Loucy (cell line): Measurements from ENCODE around the gene ADAMTS13.

Experiments
- H2AFZ ChIP-seq: fragments of 200-600 bp; sonication (generic); 2 replicates; pipeline ENCODE4 v1.6.0; 2016; ENCODE audit warnings: antibody characterized with exemption, mild to moderate bottlenecking, low read length, moderate library complexity
- H3F3A ChIP-seq: fragments of 200-600 bp; 2 replicates; pipeline ENCODE4 v1.6.0; 2016; ENCODE audit warnings: antibody characterized with exemption, low read depth, mild to moderate bottlenecking
- H3K27me3 ChIP-seq: fragments of 200-600 bp; sonication (generic); 2 replicates; pipeline ENCODE4 v1.6.1; 2014; ENCODE audit warnings: low read length, mild to moderate bottlenecking; ENCODE audit not compliant: insufficient read depth, poor library complexity, severe bottlenecking
- H3K36me3 ChIP-seq: fragments of 200-600 bp; sonication (generic); 2 replicates; pipeline ENCODE4 v1.6.1; 2016; ENCODE audit warnings: low read length; ENCODE audit not compliant: insufficient read depth
- H3K4me1 ChIP-seq: fragments of 200-600 bp; sonication (generic); 2 replicates; pipeline ENCODE4 v1.5.1; 2014; ENCODE audit warnings: low read length, mild to moderate bottlenecking; ENCODE audit not compliant: insufficient read depth, poor library complexity, severe bottlenecking
- H3K4me2 ChIP-seq: fragments of 200-600 bp; sonication (generic); 2 replicates; pipeline ENCODE4 v1.6.0; 2014; ENCODE audit warnings: antibody characterized with exemption, low read length, low read depth, mild to moderate bottlenecking; ENCODE audit not compliant: poor library complexity, severe bottlenecking
- H3K4me3 ChIP-seq: fragments of 200-600 bp; sonication (generic); 2 replicates; pipeline ENCODE4 v1.5.1; 2014; ENCODE audit warnings: low read length, mild to moderate bottlenecking, mixed read lengths; ENCODE audit not compliant: poor library complexity, severe bottlenecking
- H3K79me2 ChIP-seq: fragments of 200-600 bp; sonication (generic); 2 replicates; pipeline ENCODE4 v1.6.1; 2014; ENCODE audit warnings: low read length; ENCODE audit not compliant: insufficient read depth
- H3K9ac ChIP-seq: fragments of 200-600 bp; sonication (generic); 2 replicates; pipeline ENCODE4 v1.6.0; 2014; ENCODE audit warnings: mild to moderate bottlenecking, low read depth, low read length, moderate library complexity; ENCODE audit not compliant: poor library complexity, severe bottlenecking
- H3K9me2 ChIP-seq: fragments of 200-600 bp; sonication (generic); replicated peaks from 2 replicates; pipeline ENCODE4 v1.6.1; 2016; ENCODE audit warnings: low read depth, low read length, mixed read lengths
- H3K9me3 ChIP-seq: fragments of 200-600 bp; sonication (generic); 2 replicates; pipeline ENCODE4 v1.6.1; 2014; ENCODE audit warnings: mild to moderate bottlenecking, antibody characterized with exemption, low read length, low read depth; ENCODE audit not compliant: insufficient read depth
- H4K20me1 ChIP-seq: fragments of 200-600 bp; sonication (generic); 2 replicates; pipeline ENCODE4 v1.6.0; 2014; ENCODE audit warnings: antibody characterized with exemption, low read length, mild to moderate bottlenecking; ENCODE audit not compliant: insufficient read depth, poor library complexity, severe bottlenecking
- CTCF ChIP-seq: fragments of 200-600 bp; sonication (generic); conservative IDR thresholded peaks from 2 replicates; pipeline ENCODE4 v1.5.1; 2014; ENCODE audit warnings: mild to moderate bottlenecking, antibody characterized with exemption, low read length
- EZH2phosphoT487 ChIP-seq: fragments of 200-600 bp; IDR thresholded peaks from 2 replicates; pipeline ENCODE4 v1.6.1; 2018; ENCODE audit warnings: antibody characterized with exemption, mild to moderate bottlenecking, moderate library complexity, borderline replicate concordance

Gene ADAMTS13

GRCh38 chr9:133474215-133474614, 52.0 kb downstream of the ADAMTS13 start:
- Histone ChIP-seq H3K9me3 (no peaks in the 10 kb centered on the region), H3K9ac (peak overlapping the region; percentile 57), H2AFZ (no peak overlapping the region), H3K9me2 (no peaks in the 10 kb centered on the region), H3K27me3 (no peaks in the 10 kb centered on the region), H4K20me1 (no peaks in the 10 kb centered on the region), H3K79me2 (peaks cover 35% of the 10 kb centered on the region), H3K4me1 (peaks cover 57% of the 10 kb centered on the region), H3F3A (peaks cover 12% of the 10 kb centered on the region), H3K36me3 (no peaks in the 10 kb centered on the region), H3K4me2 (peak overlapping the region; percentile 97), H3K4me3 (peak overlapping the region; percentile 52)
- no peak for TF ChIP-seq EZH2phosphoT487
- TF ChIP-seq CTCF = no peak

- Histone ChIP-seq H3F3A (peaks cover 12% of the 10 kb centered on the region), H3K27me3 (no peaks in the 10 kb centered on the region), H3K9me2 (no peaks in the 10 kb centered on the region), H3K36me3 (no peaks in the 10 kb centered on the region), H3K4me1 (peaks cover 63% of the 10 kb centered on the region), H3K9ac (peak overlapping the region; percentile 53), H3K9me3 (no peaks in the 10 kb centered on the region), H3K4me2 (peak overlapping the region; percentile 97), H2AFZ (no peak overlapping the region), H3K4me3 (peak overlapping the region; percentile 48), H4K20me1 (no peaks in the 10 kb centered on the region), H3K79me2 (peaks cover 35% of the 10 kb centered on the region)
- TF ChIP-seq CTCF (peak; percentile 12; the same call in 1 of the 2 replicates), EZH2phosphoT487 (no peak)
Measured at GRCh38 chr9:133474853-133475252, 52.7 kb downstream of the ADAMTS13 start.

- peaks cover 65% of the 10 kb centered on the region for H3K4me1 ChIP-seq
- no peaks in the 10 kb centered on the region for H4K20me1 ChIP-seq
- no peaks in the 10 kb centered on the region for H3K27me3 ChIP-seq
- H3K9me2 ChIP-seq = no peaks in the 10 kb centered on the region
- H3K36me3 ChIP-seq = no peaks in the 10 kb centered on the region
- peak overlapping the region; percentile 48 for H3K4me3 ChIP-seq
- peaks cover 12% of the 10 kb centered on the region for H3F3A ChIP-seq
- no peak overlapping the region for H2AFZ ChIP-seq
- H3K9ac ChIP-seq = peak overlapping the region; percentile 53
- peaks cover 35% of the 10 kb centered on the region for H3K79me2 ChIP-seq
- peak overlapping the region; percentile 97 for H3K4me2 ChIP-seq
- TF ChIP-seq EZH2phosphoT487 = no peak
- no peak for TF ChIP-seq CTCF
- no peaks in the 10 kb centered on the region for H3K9me3 ChIP-seq
Measured at GRCh38 chr9:133475292-133476012, 53.3 kb downstream of the ADAMTS13 start.
